ENCODE data around the gene SLC7A1. TPM values are rescaled to one million over a fixed set of nuclear protein-coding genes. Genes with fewer than 3 reads are reported as not detected.

The SLC7A1 gene
- total and polyA plus RNA-seq, 4 experiments from 2014 or later = 2.8 to 42.6 (median 22.8) TPM

DNA sequence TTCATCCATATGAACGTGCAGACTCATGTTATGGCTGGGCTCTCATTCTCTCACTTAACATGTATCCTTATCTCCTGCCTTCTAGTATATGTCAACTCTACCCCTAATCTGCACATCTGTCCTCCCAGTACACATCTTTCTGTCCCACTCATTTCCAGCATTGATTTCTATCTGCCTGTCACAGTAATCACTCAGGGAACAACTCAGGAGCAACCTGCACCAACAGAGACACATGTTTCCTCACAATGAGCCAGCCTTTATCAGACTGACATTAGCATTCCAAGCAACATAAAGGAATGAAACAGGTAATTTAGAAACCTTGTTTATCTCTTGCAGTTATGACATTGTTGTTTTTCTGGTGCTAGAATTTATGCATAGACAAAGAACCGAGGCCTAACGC, 17.6 kb upstream of the SLC7A1 start:
- Histone ChIP-seq H3K27ac (ENCODE audit: low read depth, low read length) (no peak overlapping the region), H3K36me3 (ENCODE audit: insufficient read depth, low read length) (no peaks in the 10 kb centered on the region), H3K4me3 (ENCODE audit: low read length in 2 of 2) (no peak overlapping the region), H3K9me3 (ENCODE audit: control insufficient read depth in 1 of 2, low read length in 2 of 2) (no peaks in the 10 kb centered on the region), H3K27me3 (ENCODE audit: insufficient read depth, low read length) (peaks cover 4% of the 10 kb centered on the region), H3K4me1 (ENCODE audit: insufficient read depth, low read length) (no peaks in the 10 kb centered on the region)
- H3K4me1 Mint-ChIP-seq = no peaks in the 10 kb centered on the region
- POLR2A ChIA-PET (ENCODE audit: partially characterized antibody) = no interaction called here
- intact Hi-C loops (cut with micrococcal nuclease) = no loop called here
- DNase-seq = no peak
- peaks cover 38 to 42% of the 10 kb centered on the region in 2 donors for H3K27me3 Mint-ChIP-seq
- H3K27ac Mint-ChIP-seq = no peak overlapping the region
- CTCF ChIA-PET (ENCODE audit: partially characterized antibody) = no interaction called here
- H3K9me3 Mint-ChIP-seq = peaks cover 2 to 23% (median 5%) of the 10 kb centered on the region in 8 donors
- peaks cover 0 to 3% of the 10 kb centered on the region in 2 donors for H3K36me3 Mint-ChIP-seq
- no peak overlapping the region for H3K4me3 Mint-ChIP-seq

DNA sequence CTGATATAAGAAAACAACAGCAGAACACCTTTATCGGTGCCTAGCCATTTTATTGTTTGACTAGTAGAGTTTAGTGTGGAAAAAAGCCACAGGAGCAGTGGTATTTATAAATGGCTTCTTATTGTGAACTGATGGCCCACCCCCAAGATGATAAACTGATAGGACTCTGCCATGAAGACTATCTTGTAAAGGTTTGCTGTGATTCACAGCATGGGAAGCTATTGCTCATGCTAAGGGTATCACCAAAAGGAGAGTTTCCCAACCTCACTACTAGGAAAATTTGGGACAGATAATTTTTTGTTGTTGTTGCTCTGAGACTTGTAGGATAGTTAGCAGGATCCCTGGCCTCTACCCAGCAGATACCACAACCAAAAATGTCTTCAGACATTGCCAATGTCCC, 12.0 kb upstream of the SLC7A1 start:
- Mint-ChIP-seq H3K27me3 (peaks cover 10 to 15% of the 10 kb centered on the region in 2 donors), H3K4me1 (no peaks in the 10 kb centered on the region), H3K4me3 (no peak overlapping the region), H3K36me3 (no peaks in the 10 kb centered on the region), H3K9me3 (no peaks in the 10 kb centered on the region), H3K27ac (no peak overlapping the region)
- Histone ChIP-seq H3K9me3 (ENCODE audit: control insufficient read depth in 1 of 2, low read length in 2 of 2) (no peaks in the 10 kb centered on the region), H3K27ac (ENCODE audit: low read depth, low read length) (no peak overlapping the region), H3K4me1 (ENCODE audit: insufficient read depth, low read length) (no peaks in the 10 kb centered on the region), H3K27me3 (ENCODE audit: insufficient read depth, low read length) (no peaks in the 10 kb centered on the region), H3K36me3 (ENCODE audit: insufficient read depth, low read length) (no peaks in the 10 kb centered on the region), H3K4me3 (ENCODE audit: low read length in 2 of 2) (no peak overlapping the region)
- no peak for DNase-seq
- intact Hi-C loops (cut with micrococcal nuclease) = no loop called here
- CTCF ChIA-PET (ENCODE audit: partially characterized antibody) = no interaction called here
- POLR2A ChIA-PET (ENCODE audit: partially characterized antibody) = no interaction called here

DNA sequence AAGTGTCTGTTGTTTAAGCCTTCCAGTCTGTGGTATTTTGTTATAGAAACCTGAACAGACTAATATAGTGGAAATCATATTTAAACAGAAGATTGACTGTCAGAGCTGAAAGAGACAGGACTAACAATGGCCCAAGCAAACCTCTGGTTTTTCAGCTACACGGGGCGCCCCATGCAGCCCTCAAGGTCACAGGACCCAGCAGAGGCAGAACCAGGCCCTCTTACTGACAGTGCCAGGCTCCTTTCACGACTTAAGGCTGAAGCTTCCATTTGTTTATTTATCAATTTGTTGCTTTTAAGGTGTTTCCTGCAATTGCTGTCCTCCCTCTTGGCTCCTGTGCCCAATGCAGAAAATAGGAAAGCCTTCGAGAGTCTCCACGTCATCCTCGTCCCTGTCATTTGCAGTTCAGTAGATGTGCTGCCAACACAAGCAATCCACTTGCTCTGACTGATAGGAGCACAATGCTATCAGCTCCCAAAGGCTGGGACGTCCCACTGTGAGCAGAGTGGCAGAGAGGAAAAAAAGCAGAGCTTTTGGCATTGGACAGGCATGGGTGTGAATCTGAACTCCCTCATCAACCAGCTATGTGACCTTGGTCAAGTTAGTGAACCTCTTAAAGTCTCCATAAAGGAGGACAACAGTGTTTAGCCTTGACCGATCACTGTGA, 10.5 kb upstream of the SLC7A1 start:
- no peaks in the 10 kb centered on the region for H3K4me1 Mint-ChIP-seq
- H3K9me3 ChIP-seq (ENCODE audit: control insufficient read depth in 1 of 2, low read length in 2 of 2) = no peaks in the 10 kb centered on the region
- no peaks in the 10 kb centered on the region for H3K36me3 Mint-ChIP-seq
- H3K27me3 Mint-ChIP-seq = peaks cover 4 to 6% of the 10 kb centered on the region in 2 donors
- H3K9me3 Mint-ChIP-seq = no peaks in the 10 kb centered on the region
- no peak overlapping the region for H3K27ac Mint-ChIP-seq
- no peaks in the 10 kb centered on the region for H3K4me1 ChIP-seq (ENCODE audit: insufficient read depth, low read length)
- H3K27me3 ChIP-seq (ENCODE audit: insufficient read depth, low read length) = no peaks in the 10 kb centered on the region
- no peak overlapping the region for H3K4me3 Mint-ChIP-seq
- H3K4me3 ChIP-seq (ENCODE audit: low read length in 2 of 2) = no peak overlapping the region
- no peak overlapping the region for H3K27ac ChIP-seq (ENCODE audit: low read depth, low read length)
- DNase-seq = no peak
- ChIA-PET CTCF (ENCODE audit: partially characterized antibody) (no interaction called here), POLR2A (ENCODE audit: partially characterized antibody) (no interaction called here)
- H3K36me3 ChIP-seq (ENCODE audit: insufficient read depth, low read length) = no peaks in the 10 kb centered on the region
- intact Hi-C loops (cut with micrococcal nuclease) = no loop called here

DNA sequence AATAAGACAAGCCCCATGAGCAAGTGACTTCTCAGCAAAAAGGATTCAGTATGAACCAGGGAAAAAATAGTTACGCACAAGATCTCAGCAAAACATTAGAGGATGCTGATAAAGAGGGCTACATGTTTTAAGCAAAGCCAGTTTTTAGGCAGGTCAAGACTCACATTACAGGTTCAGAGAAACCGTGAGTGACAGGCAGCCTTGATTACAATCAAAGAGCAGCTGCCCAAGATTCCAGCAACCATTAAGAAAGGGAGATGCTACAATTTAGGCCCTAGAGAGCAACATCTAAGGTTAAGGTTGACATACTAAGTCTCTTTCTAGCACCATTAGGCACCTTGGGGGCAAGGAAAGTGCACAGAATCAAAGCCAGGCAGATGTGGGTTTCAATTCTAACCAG, 2.8 kb upstream of the SLC7A1 start:
- Histone ChIP-seq H3K4me3 (ENCODE audit: low read length in 2 of 2) (no peak overlapping the region), H3K9me3 (ENCODE audit: control insufficient read depth in 1 of 2, low read length in 2 of 2) (no peaks in the 10 kb centered on the region), H3K27ac (ENCODE audit: low read depth, low read length) (no peak overlapping the region), H3K36me3 (ENCODE audit: insufficient read depth, low read length) (no peaks in the 10 kb centered on the region), H3K27me3 (ENCODE audit: insufficient read depth, low read length) (no peaks in the 10 kb centered on the region), H3K4me1 (ENCODE audit: insufficient read depth, low read length) (peaks cover 16% of the 10 kb centered on the region)
- Mint-ChIP-seq H3K4me1 (peaks cover 12 to 22% (median 17%) of the 10 kb centered on the region in 4 donors), H3K4me3 (no peak overlapping the region), H3K27ac (no peak overlapping the region), H3K36me3 (peaks cover 0 to 8% of the 10 kb centered on the region in 2 donors), H3K9me3 (no peaks in the 10 kb centered on the region), H3K27me3 (peaks cover 0 to 3% of the 10 kb centered on the region in 2 donors)
- ChIA-PET POLR2A (ENCODE audit: partially characterized antibody) (no interaction called here), CTCF (ENCODE audit: partially characterized antibody) (interaction anchor here (1.0 kb wide), 1 partner anchor 90 kb away, joined by 3 read pairs; no protein-coding TSS in a partner anchor)
- intact Hi-C loops (cut with micrococcal nuclease) = loop anchor here (5.0 to 10.0 kb wide), 3 partner anchors 91 to 1464 kb away; partner anchors contain the start of genes PAN3 and USPL1
- no peak for DNase-seq

DNA sequence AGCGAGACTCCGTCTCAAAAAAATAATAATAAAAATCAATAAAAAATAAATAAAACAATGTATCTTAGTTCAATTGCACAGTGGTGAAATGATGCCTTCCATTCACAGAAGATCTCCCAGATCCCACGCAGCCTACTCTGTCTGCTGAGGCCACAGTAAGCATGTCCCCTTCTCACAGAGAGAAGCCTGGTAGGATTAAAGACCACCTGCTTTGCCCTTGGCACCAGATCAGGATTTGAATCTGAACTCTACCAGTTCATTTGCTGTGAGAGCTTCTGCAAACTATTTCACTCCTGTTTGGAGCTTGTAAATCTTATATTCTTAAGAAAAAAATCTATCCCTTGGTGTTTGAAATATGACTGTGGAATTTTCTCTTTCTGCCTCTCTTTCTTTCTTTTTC, 2.2 kb upstream of the SLC7A1 start:
- intact Hi-C loops (cut with micrococcal nuclease) = loop anchor here (5.0 to 10.0 kb wide), 3 partner anchors 90 to 1463 kb away; partner anchors contain the start of genes PAN3 and USPL1
- peaks cover 16 to 27% (median 22%) of the 10 kb centered on the region in 4 donors for H3K4me1 Mint-ChIP-seq
- H3K27ac Mint-ChIP-seq = no peak overlapping the region
- peaks cover 22% of the 10 kb centered on the region for H3K4me1 ChIP-seq (ENCODE audit: insufficient read depth, low read length)
- no peaks in the 10 kb centered on the region for H3K9me3 ChIP-seq (ENCODE audit: control insufficient read depth in 1 of 2, low read length in 2 of 2)
- H3K4me3 Mint-ChIP-seq = no peak overlapping the region
- no peak overlapping the region for H3K27ac ChIP-seq (ENCODE audit: low read depth, low read length)
- H3K4me3 ChIP-seq (ENCODE audit: low read length in 2 of 2) = no peak overlapping the region
- H3K36me3 Mint-ChIP-seq = peaks cover 0 to 8% of the 10 kb centered on the region in 2 donors
- no peaks in the 10 kb centered on the region for H3K9me3 Mint-ChIP-seq
- DNase-seq = no peak
- POLR2A ChIA-PET (ENCODE audit: partially characterized antibody) = no interaction called here
- H3K27me3 Mint-ChIP-seq = peaks cover 0 to 3% of the 10 kb centered on the region in 2 donors
- CTCF ChIA-PET (ENCODE audit: partially characterized antibody) = interaction anchor here (1.0 kb wide), 1 partner anchor 89 kb away, joined by 3 read pairs; no protein-coding TSS in a partner anchor
- H3K36me3 ChIP-seq (ENCODE audit: insufficient read depth, low read length) = no peaks in the 10 kb centered on the region
- no peaks in the 10 kb centered on the region for H3K27me3 ChIP-seq (ENCODE audit: insufficient read depth, low read length)

DNA sequence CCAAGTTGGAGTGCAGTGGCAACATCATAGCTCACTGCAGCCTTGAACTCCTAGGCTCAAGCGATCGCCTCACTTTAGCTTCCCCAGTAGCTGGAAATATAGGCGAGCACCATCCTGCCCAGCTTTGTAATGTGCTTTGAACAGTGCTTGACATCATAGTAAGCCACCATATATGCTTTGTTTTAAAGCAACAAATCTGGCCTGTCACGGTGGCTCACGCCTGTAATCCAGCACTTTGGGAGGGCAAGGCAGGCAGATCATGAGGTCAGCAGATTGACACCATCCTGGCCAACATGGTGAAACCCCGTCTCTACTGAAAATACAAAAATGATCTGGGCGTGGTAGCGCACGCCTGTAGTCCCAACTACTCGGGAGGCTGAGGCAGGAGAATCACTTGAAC, 1.8 kb upstream of the SLC7A1 start:
- intact Hi-C loops (cut with micrococcal nuclease) = loop anchor here (5.0 to 10.0 kb wide), 3 partner anchors 90 to 1462 kb away; partner anchors contain the start of genes PAN3 and USPL1
- H3K27ac Mint-ChIP-seq = peak overlapping the region in 2 of 7 donors; percentile 18 to 48
- peaks cover 19 to 31% (median 26%) of the 10 kb centered on the region in 4 donors for H3K4me1 Mint-ChIP-seq
- H3K27ac ChIP-seq (ENCODE audit: low read depth, low read length) = no peak overlapping the region
- H3K36me3 ChIP-seq (ENCODE audit: insufficient read depth, low read length) = no peaks in the 10 kb centered on the region
- DNase-seq = no peak
- no peaks in the 10 kb centered on the region for H3K9me3 Mint-ChIP-seq
- peak overlapping the region in 1 of 8 donors; percentile 86 for H3K4me3 Mint-ChIP-seq
- H3K27me3 ChIP-seq (ENCODE audit: insufficient read depth, low read length) = no peaks in the 10 kb centered on the region
- H3K36me3 Mint-ChIP-seq = peaks cover 0 to 8% of the 10 kb centered on the region in 2 donors
- CTCF ChIA-PET (ENCODE audit: partially characterized antibody) = interaction anchor here (1.1 kb wide), 1 partner anchor 111 kb away, joined by 3 read pairs; no protein-coding TSS in a partner anchor
- H3K27me3 Mint-ChIP-seq = peaks cover 0 to 2% of the 10 kb centered on the region in 2 donors
- POLR2A ChIA-PET (ENCODE audit: partially characterized antibody) = interaction anchor here (1.1 to 3.0 kb wide), 2 partner anchors 50 to 53 kb away, joined by 3 to 10 read pairs; no protein-coding TSS in a partner anchor
- no peaks in the 10 kb centered on the region for H3K9me3 ChIP-seq (ENCODE audit: control insufficient read depth in 1 of 2, low read length in 2 of 2)
- H3K4me3 ChIP-seq (ENCODE audit: low read length in 2 of 2) = no peak overlapping the region
- peaks cover 24% of the 10 kb centered on the region for H3K4me1 ChIP-seq (ENCODE audit: insufficient read depth, low read length)

DNA sequence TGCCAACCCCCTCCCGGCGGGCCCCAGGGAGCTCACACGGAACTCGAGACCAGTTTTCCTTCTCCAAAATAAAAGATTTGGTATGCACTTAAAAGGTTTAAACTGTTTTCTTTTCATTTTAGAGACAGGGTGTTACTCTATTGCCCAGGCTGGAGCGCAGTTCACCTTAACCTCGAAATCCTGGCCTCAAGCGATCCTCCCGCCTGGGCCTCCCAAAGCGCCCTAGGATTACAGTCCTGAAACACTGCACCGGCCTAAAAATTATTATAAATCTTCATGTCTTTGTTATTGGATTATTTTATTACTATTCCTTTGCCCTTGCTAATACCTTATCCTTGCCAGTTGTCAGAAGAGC, 553 bp upstream of the SLC7A1 start:
- H3K27ac ChIP-seq (ENCODE audit: low read depth, low read length) = peak overlapping the region; percentile 51
- Mint-ChIP-seq H3K27ac (peak overlapping the region; percentile 70 to 92 (median 89)), H3K36me3 (peaks cover 6 to 8% of the 10 kb centered on the region in 2 donors), H3K9me3 (no peaks in the 10 kb centered on the region), H3K4me3 (peak overlapping the region; percentile 68 to 92 (median 86)), H3K27me3 (peaks cover 0 to 1% of the 10 kb centered on the region in 2 donors), H3K4me1 (peaks cover 22 to 43% (median 33%) of the 10 kb centered on the region in 4 donors)
- H3K9me3 ChIP-seq (ENCODE audit: control insufficient read depth in 1 of 2, low read length in 2 of 2) = no peaks in the 10 kb centered on the region
- no peaks in the 10 kb centered on the region for H3K27me3 ChIP-seq (ENCODE audit: insufficient read depth, low read length)
- intact Hi-C loops (cut with micrococcal nuclease) = loop anchor here (5.0 to 10.0 kb wide), 3 partner anchors 89 to 1461 kb away; partner anchors contain the start of genes PAN3 and USPL1
- CTCF ChIA-PET (ENCODE audit: partially characterized antibody) = interaction anchor here (1.1 to 1.7 kb wide), 3 partner anchors 88 to 515 kb away, joined by 3 to 7 read pairs (median 3); no protein-coding TSS in a partner anchor
- H3K36me3 ChIP-seq (ENCODE audit: insufficient read depth, low read length) = no peaks in the 10 kb centered on the region
- no peak for DNase-seq
- H3K4me1 ChIP-seq (ENCODE audit: insufficient read depth, low read length) = peaks cover 24% of the 10 kb centered on the region
- POLR2A ChIA-PET (ENCODE audit: partially characterized antibody) = interaction anchor here (1.1 to 3.0 kb wide), 5 partner anchors 10 to 520 kb away, joined by 3 to 10 read pairs (median 4); no protein-coding TSS in a partner anchor
- H3K4me3 ChIP-seq (ENCODE audit: low read length in 2 of 2) = peak overlapping the region in 1 of 2 donors; percentile 36
